Stimulated activated CD4-positive, alpha-beta T cell treated with anti-CD3 and anti-CD28 coated beads, Interleukin-12 subunit alpha, Interleukin-12 subunit beta, amount 100 ng/mL, for 24 hours (primary cell): ENCODE data around the gene ALDH3A1.

Experiments
- DNase-seq, 2 experiments: peaks; one replicate each; pipeline ENCODE4 v3.0.0-alpha.2; 2020; ENCODE audit warnings: low read depth in 2 of 2

Gene ALDH3A1

GRCh38 chr17:19741832-19742457 lies 6.2 kb downstream of the ALDH3A1 start:
- no peak for DNase-seq

- no peak for DNase-seq
These were observed 7.2 kb downstream of the ALDH3A1 start for GRCh38 chr17:19740933-19741332.

GRCh38 chr17:19739241-19740201 lies 8.6 kb downstream of the ALDH3A1 start:
- no peak for DNase-seq

- no peak for DNase-seq
These were observed 9.3 kb downstream of the ALDH3A1 start for GRCh38 chr17:19738757-19739156.

GRCh38 chr17:19738073-19738449 lies 10.0 kb downstream of the ALDH3A1 start:
- no peak for DNase-seq

GRCh38 chr17:19737305-19738072 lies 10.6 kb downstream of the ALDH3A1 start:
- no peak for DNase-seq

- DNase-seq: no peak
These were observed 12.0 kb downstream of the ALDH3A1 start for GRCh38 chr17:19736071-19736470.

- no peak for DNase-seq
These were observed 14.1 kb downstream of the ALDH3A1 start for GRCh38 chr17:19733953-19734526.

- DNase-seq: no peak
These were observed 16.5 kb downstream of the ALDH3A1 start for GRCh38 chr17:19731626-19732025.

- no peak for DNase-seq
These were observed 17.3 kb downstream of the ALDH3A1 start for GRCh38 chr17:19730843-19731242.

GRCh38 chr17:19729900-19730299 lies 18.2 kb downstream of the ALDH3A1 start:
- no peak for DNase-seq

- DNase-seq: no peak
These were observed 20.0 kb downstream of the ALDH3A1 start for GRCh38 chr17:19728084-19728495.

GRCh38 chr17:19727501-19728078 lies 20.5 kb downstream of the ALDH3A1 start:
- no peak for DNase-seq

- no peak for DNase-seq
These were observed 21.3 kb downstream of the ALDH3A1 start for GRCh38 chr17:19726631-19727376.

- no peak for DNase-seq
These were observed 22.6 kb downstream of the ALDH3A1 start for GRCh38 chr17:19725486-19725885.

GRCh38 chr17:19724501-19725420 lies 23.3 kb downstream of the ALDH3A1 start:
- DNase-seq: peak in 1 of 2 experiments; percentile 43

GRCh38 chr17:19723964-19724363 lies 24.1 kb downstream of the ALDH3A1 start:
- no peak for DNase-seq

- no peak for DNase-seq
These were observed 27.3 kb downstream of the ALDH3A1 start for GRCh38 chr17:19720631-19721426.

- DNase-seq: no peak
These were observed 28.0 kb downstream of the ALDH3A1 start for GRCh38 chr17:19720210-19720475.
